Osteoblast (primary cell): Measurements from ENCODE around the gene PHAX. TPM values are rescaled to one million over a fixed set of nuclear protein-coding genes. Genes with fewer than 3 reads are reported as not detected.
A peak's percentile ranks its signal among the peaks of the same experiment; 100 is the strongest.

Source experiments
- DNase-seq: peaks from one replicate; pipeline ENCODE4 v3.0.0; 2011; ENCODE audit warnings: low spot score, mixed read lengths; ENCODE audit not compliant: insufficient read length; ENCODE audit errors: missing footprints
- H2AFZ ChIP-seq: 2 replicates; pipeline ENCODE4 v1.6.0; 2011; ENCODE audit warnings: mild to moderate bottlenecking, low read length
- H3K27ac ChIP-seq: 2 replicates; pipeline ENCODE4 v1.5.1; 2011; ENCODE audit warnings: mild to moderate bottlenecking, low read depth, low read length, moderate library complexity
- H3K27me3 ChIP-seq: 2 replicates; pipeline ENCODE4 v1.6.0; 2012; ENCODE audit warnings: mild to moderate bottlenecking, control low read depth, inconsistent platforms, low read length, moderate library complexity; ENCODE audit not compliant: insufficient read depth
- H3K36me3 ChIP-seq: 2 replicates; pipeline ENCODE4 v1.5.1; 2011; ENCODE audit warnings: mild to moderate bottlenecking, low read length, control low read depth, moderate library complexity; ENCODE audit not compliant: insufficient read depth
- H3K4me1 ChIP-seq: 2 replicates; pipeline ENCODE4 v1.5.1; 2011; ENCODE audit warnings: mild to moderate bottlenecking, low read length, control low read depth, moderate library complexity; ENCODE audit not compliant: insufficient read depth
- H3K4me2 ChIP-seq: 2 replicates; pipeline ENCODE4 v1.6.0; 2011; ENCODE audit warnings: mild to moderate bottlenecking, low read length; ENCODE audit not compliant: insufficient read depth
- H3K4me3 ChIP-seq: fragments of 200-600 bp; sonication (generic); 3 replicates; pipeline ENCODE4 v1.5.1; 2012; ENCODE audit warnings: mild to moderate bottlenecking, low read length, inconsistent platforms; ENCODE audit not compliant: insufficient read depth
- H3K79me2 ChIP-seq: 2 replicates; pipeline ENCODE4 v1.6.0; 2012; ENCODE audit warnings: mild to moderate bottlenecking, low read length, control low read depth, inconsistent platforms; ENCODE audit not compliant: insufficient read depth
- H3K9me3 ChIP-seq: 2 replicates; pipeline ENCODE4 v1.5.1; 2011; ENCODE audit warnings: low read depth, low read length, control low read depth
- H4K20me1 ChIP-seq: 2 replicates; pipeline ENCODE4 v1.6.0; 2012; ENCODE audit warnings: mild to moderate bottlenecking, low read length, control low read depth; ENCODE audit not compliant: insufficient read depth
- CTCF ChIP-seq: IDR thresholded peaks from 2 replicates; pipeline ENCODE4 v1.5.1; 2011; ENCODE audit warnings: mild to moderate bottlenecking, low read depth, low read length, moderate library complexity; ENCODE audit errors: extremely low read depth
- total RNA-seq: library from RNA; depleted of rRNA; stranded (reverse); fragments of >200 nt; gene quantifications from 2 replicates; pipeline ENCODE4 v1.2.3, GENCODE V29; 2012

Gene PHAX
- total RNA-seq, 1 donor = 55.4 TPM

GRCh38 chr5:126650463-126650862 lies 49.7 kb downstream of the PHAX start:
- Histone ChIP-seq H3K36me3 (no peaks in the 10 kb centered on the region), H3K4me2 (no peak overlapping the region), H3K27ac (no peak overlapping the region), H4K20me1 (no peaks in the 10 kb centered on the region), H2AFZ (no peak overlapping the region), H3K4me1 (no peaks in the 10 kb centered on the region), H3K9me3 (no peaks in the 10 kb centered on the region), H3K79me2 (no peaks in the 10 kb centered on the region), H3K4me3 (no peak overlapping the region), H3K27me3 (peaks cover 3% of the 10 kb centered on the region)
- no peak for DNase-seq
- no peak for TF ChIP-seq CTCF

- Histone ChIP-seq H2AFZ (peak overlapping the region; percentile 47), H3K4me3 (no peak overlapping the region), H4K20me1 (no peaks in the 10 kb centered on the region), H3K79me2 (no peaks in the 10 kb centered on the region), H3K4me2 (no peak overlapping the region), H3K4me1 (no peaks in the 10 kb centered on the region), H3K36me3 (no peaks in the 10 kb centered on the region), H3K9me3 (no peaks in the 10 kb centered on the region), H3K27ac (no peak overlapping the region), H3K27me3 (peaks cover 3% of the 10 kb centered on the region)
- DNase-seq = no peak
- TF ChIP-seq CTCF = no peak
These were observed 50.3 kb downstream of the PHAX start for GRCh38 chr5:126651013-126651577.

- DNase-seq = no peak
- H3K4me2 ChIP-seq = no peak overlapping the region
- no peaks in the 10 kb centered on the region for H3K9me3 ChIP-seq
- H3K79me2 ChIP-seq = no peaks in the 10 kb centered on the region
- no peak overlapping the region for H3K4me3 ChIP-seq
- no peaks in the 10 kb centered on the region for H3K36me3 ChIP-seq
- no peaks in the 10 kb centered on the region for H3K4me1 ChIP-seq
- H3K27me3 ChIP-seq = no peaks in the 10 kb centered on the region
- no peak overlapping the region for H3K27ac ChIP-seq
- no peaks in the 10 kb centered on the region for H4K20me1 ChIP-seq
- peak; percentile 87 for TF ChIP-seq CTCF
- no peak overlapping the region for H2AFZ ChIP-seq
These were observed 55.8 kb downstream of the PHAX start for GRCh38 chr5:126656401-126657007.

- H3K4me3 ChIP-seq = no peak overlapping the region
- no peak for TF ChIP-seq CTCF
- no peaks in the 10 kb centered on the region for H3K9me3 ChIP-seq
- DNase-seq = no peak
- H3K36me3 ChIP-seq = no peaks in the 10 kb centered on the region
- no peaks in the 10 kb centered on the region for H3K79me2 ChIP-seq
- H3K27me3 ChIP-seq = no peaks in the 10 kb centered on the region
- H3K4me1 ChIP-seq = no peaks in the 10 kb centered on the region
- peak overlapping the region; percentile 69 for H2AFZ ChIP-seq
- H3K4me2 ChIP-seq = no peak overlapping the region
- no peak overlapping the region for H3K27ac ChIP-seq
- H4K20me1 ChIP-seq = no peaks in the 10 kb centered on the region
These were observed 57.8 kb downstream of the PHAX start for GRCh38 chr5:126658561-126658960.
